ENCODE measurements around the gene CNOT2. TPM values are rescaled to one million over a fixed set of nuclear protein-coding genes. Genes with fewer than 3 reads are reported as not detected.

The CNOT2 gene
- total RNA-seq, 1 experiment from 2014 or later = 82.9 TPM

GRCh38 chr12:70213707-70214106, 29.5 kb upstream of the CNOT2 start:
- Mint-ChIP-seq H3K9me3 (peaks cover 46 to 60% of the 10 kb centered on the region in 2 experiments), H3K36me3 (ENCODE audit: insufficient read depth in 1 of 3, low read depth in 3 of 3) (peaks cover 24 to 62% (median 42%) of the 10 kb centered on the region in 3 experiments), H3K4me1 (no peaks in the 10 kb centered on the region), H3K27me3 (ENCODE audit: low read depth) (no peaks in the 10 kb centered on the region), H3K27ac (no peak overlapping the region), H3K4me3 (no peak overlapping the region)
- no peaks in the 10 kb centered on the region for H3K9me3 ChIP-seq (ENCODE audit: control insufficient read depth, low read depth, low read length)
- H3K27ac ChIP-seq (ENCODE audit: insufficient read length, low read depth, low read length) = no peak overlapping the region
- no peak overlapping the region for H3T11ph ChIP-seq (ENCODE audit: low read length)
- no peak overlapping the region for H2BK20ac ChIP-seq (ENCODE audit: low read depth, low read length, poor library complexity, severe bottlenecking)
- no peaks in the 10 kb centered on the region for H3K79me2 ChIP-seq (ENCODE audit: insufficient read depth, low read length)
- H2BK5ac ChIP-seq (ENCODE audit: insufficient read length, low read length) = no peak overlapping the region
- H4K91ac ChIP-seq (ENCODE audit: insufficient read length, low read depth, low read length) = no peak overlapping the region
- H2BK120ac ChIP-seq (ENCODE audit: low read depth, low read length, poor library complexity, severe bottlenecking) = no peak overlapping the region
- no peaks in the 10 kb centered on the region for H4K20me1 ChIP-seq (ENCODE audit: control insufficient read depth, insufficient read depth, insufficient read length)
- H4K5ac ChIP-seq (ENCODE audit: insufficient read length, low read depth, low read length) = no peak overlapping the region
- no peaks in the 10 kb centered on the region for H3K79me1 ChIP-seq (ENCODE audit: insufficient read depth, low read depth, low read length, poor library complexity, severe bottlenecking)
- no peak overlapping the region for H3K14ac ChIP-seq (ENCODE audit: insufficient read depth, low read length)
- H3K4ac ChIP-seq (ENCODE audit: low read depth, low read length) = no peak overlapping the region
- H2BK15ac ChIP-seq (ENCODE audit: low read depth, low read length) = no peak overlapping the region
- H3K4me1 ChIP-seq (ENCODE audit: insufficient read depth, low read length) = no peaks in the 10 kb centered on the region
- no peak overlapping the region for H3K56ac ChIP-seq (ENCODE audit: insufficient read length, low read depth, low read length)
- TF ChIP-seq CTCF (conservative IDR thresholded peaks at IDR 0.05) = no peak
- no peak overlapping the region for H3K4me2 ChIP-seq (ENCODE audit: insufficient read depth, insufficient read length, low read length)
- H4K8ac ChIP-seq (replicated peaks; ENCODE audit: insufficient read length, low read depth, low read length) = no peak overlapping the region
- no peak overlapping the region for H2BK12ac ChIP-seq (ENCODE audit: insufficient read length, low read depth, low read length)
- H3K23ac ChIP-seq (ENCODE audit: insufficient read length, low read depth, low read length) = no peak overlapping the region
- H2AFZ ChIP-seq (ENCODE audit: low read length) = no peak overlapping the region
- H3K9ac ChIP-seq (ENCODE audit: extremely low read depth, insufficient read length, low read length) = no peak overlapping the region
- H3K18ac ChIP-seq (ENCODE audit: insufficient read length, low read depth, low read length) = no peak overlapping the region
- DNase-seq = no peak
- H2AK5ac ChIP-seq (ENCODE audit: insufficient read length, low read length) = no peak overlapping the region
- H3K27me3 ChIP-seq (ENCODE audit: insufficient read depth, low read length) = no peaks in the 10 kb centered on the region
- no peaks in the 10 kb centered on the region for H3K23me2 ChIP-seq (ENCODE audit: insufficient read length, low read depth, low read length, poor library complexity, severe bottlenecking)

Data from H9 (cell line).